Muscle of arm (tissue), 12 donors: Measurements from ENCODE around the gene ZNF273. TPM values are rescaled to one million over a fixed set of nuclear protein-coding genes. Genes with fewer than 3 reads are reported as not detected.
"Not testable (repeated sequence)": the region's sequence is repeated elsewhere in the genome, so short reads cannot be mapped to it uniquely, and the experiment has no call there.

ENCODE experiments used
- DNase-seq: peaks from one replicate; pipeline ENCODE4 v3.0.0-alpha.2; 2013
- polyA plus RNA-seq, 12 donors: library from polyadenylated mRNA; unstranded; fragments of 120-200 nt; gene quantifications; one replicate each; pipeline ENCODE4 v1.2.1, GENCODE V29; 2013; ENCODE audit not compliant: insufficient read length in 12 of 12

The ZNF273 gene
- polyA plus RNA-seq, 12 donors, result 4.1 to 9.6 (median 6.4) TPM; not detected in 1

DNA sequence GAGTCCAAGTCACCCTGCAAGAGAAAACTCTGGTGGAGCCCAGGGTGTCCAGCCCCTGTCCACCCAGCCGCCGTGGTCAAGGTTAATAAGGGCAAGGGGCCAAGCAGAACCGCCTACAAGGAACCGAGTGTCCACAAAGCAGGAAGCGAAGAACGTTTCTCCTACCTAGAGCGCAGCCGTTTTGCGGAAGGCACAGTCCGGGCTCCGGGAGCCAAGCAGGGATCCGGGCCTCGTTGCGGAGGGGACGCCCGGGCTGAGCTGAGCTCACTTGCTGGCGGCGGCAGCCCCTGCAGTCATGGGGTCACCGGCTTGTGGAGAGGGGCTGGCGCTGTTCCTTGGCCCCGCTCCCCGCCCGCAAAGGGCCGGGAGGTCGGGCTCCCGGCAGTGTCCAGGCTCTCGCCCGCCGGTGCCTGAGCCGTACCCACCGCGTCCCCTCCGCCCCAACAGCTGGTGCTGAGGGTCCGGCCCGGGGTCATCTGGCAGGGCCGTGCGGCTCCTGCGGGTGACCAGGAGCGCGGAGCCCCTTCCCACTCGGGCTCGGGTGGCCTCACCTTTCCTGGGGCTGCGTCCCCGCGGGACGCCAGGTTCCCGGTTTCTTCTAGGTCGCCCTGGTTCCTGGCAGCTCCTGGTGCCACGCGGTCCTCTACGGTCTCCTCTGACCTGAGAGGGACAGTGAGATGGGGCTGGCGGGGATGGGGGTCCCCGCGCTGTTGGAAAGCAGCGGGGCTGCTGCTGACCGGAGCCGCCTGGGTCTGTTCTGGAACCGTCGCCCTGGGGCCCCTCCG, 14.0 kb upstream of the ZNF273 start:
- DNase-seq, result peak; percentile 23

DNA sequence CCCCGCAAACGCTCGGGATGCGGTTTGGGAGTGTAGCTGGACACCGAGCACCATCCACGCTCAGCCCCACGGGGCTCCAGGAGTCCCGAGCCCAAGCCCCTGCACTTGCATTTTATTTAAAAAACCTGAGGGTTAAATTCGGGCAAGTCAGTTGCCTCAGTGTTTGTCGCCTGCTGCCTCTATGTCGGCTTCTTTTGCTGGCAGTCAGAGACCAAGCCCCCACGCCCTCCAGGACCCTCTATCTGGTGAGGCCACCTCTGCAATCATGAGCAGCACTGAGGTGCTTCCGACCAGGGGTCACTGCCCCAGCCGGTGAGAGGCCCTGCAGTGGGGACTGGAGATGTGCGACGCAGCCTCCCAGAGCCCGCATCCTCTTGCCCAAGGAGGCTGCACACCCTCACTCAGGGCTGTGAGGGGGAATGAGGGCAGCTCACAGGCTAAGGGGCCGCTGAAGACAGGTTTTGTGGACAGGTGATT, 13.3 kb upstream of the ZNF273 start:
- no peak for DNase-seq

DNA sequence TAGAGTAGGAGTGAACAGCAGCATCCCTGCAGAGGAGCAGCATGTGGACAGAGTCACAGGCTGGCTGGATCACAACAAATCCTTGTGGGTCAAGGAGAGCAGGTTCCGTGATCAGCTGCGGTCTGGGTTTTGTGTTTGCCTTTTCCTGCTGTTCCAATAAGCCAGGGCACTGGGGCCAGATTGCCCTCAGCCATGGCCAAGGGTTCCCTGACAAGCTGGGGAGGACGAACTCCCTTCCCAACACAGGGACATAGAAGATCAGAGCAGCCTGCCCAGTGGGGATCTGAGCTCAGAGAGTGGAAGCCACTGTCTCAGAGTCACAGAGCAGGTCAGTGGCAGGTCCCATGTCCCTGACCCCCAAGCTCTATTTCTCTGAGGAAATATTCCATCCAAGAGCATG, 12.8 kb upstream of the ZNF273 start:
- not testable (repeated sequence) for DNase-seq

DNA sequence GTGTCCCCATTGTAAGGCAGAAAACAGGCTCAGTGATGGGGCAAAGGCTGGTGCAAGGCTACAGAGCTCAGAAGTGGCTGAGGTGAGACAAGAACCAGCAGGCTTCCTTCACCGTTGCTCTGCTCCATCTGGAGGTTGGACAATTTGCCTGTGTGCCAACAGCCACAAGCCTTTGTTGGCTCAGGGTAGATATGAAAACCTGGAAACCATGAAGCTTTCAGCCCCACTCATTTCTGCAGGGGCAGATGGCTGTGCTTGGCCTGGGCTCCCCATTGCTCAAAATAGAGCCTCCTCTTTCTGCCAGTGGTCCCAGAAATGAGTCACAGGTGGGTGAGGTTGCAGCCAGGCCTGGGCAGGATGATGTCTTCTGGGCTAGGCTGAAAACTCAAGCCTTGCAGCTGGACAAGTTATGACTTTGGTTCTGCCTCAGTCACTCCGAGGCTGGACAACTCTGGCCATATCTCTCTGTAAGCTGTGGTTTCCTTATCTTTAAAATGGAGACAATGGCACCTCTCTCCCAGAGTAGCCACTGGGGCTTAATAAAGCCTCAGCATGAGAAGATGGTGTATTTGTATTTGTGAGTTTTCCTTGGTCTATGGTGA, 12.2 kb upstream of the ZNF273 start:
- DNase-seq, result no peak

DNA sequence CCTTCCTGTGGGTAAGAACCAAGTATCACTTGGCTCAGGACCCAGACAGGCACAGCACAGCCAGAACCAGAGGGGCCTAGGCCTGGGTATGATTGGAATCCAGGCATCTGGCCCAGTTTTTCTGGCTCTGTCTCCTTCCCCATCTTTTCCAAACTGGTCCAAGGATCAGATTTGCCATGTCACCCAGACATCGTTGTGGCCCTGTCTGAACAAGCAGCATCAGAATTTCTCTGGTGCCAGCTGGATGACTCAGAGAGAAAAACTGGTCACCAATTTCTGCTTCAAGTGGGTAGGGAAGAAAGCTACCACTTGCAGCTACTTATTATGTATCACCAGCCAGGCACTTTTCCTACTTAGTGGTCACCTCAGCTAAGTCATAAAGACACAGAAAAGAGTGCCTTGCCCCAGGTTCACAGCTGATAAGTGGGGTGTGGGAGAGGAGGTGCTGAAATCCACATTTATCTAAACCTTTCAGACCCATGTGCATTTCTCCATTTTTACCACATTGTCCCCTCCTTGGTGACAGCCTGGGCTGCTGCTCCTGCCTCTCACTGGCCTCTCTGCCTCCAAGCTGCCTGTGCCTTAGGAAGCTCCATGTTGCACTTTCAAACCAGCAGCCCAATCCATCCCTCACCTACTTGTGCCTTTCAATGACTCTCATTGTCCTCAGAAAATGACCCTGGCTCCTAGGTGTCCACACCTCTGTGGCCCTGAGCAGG, 11.6 kb upstream of the ZNF273 start:
- DNase-seq, result not testable (repeated sequence)

DNA sequence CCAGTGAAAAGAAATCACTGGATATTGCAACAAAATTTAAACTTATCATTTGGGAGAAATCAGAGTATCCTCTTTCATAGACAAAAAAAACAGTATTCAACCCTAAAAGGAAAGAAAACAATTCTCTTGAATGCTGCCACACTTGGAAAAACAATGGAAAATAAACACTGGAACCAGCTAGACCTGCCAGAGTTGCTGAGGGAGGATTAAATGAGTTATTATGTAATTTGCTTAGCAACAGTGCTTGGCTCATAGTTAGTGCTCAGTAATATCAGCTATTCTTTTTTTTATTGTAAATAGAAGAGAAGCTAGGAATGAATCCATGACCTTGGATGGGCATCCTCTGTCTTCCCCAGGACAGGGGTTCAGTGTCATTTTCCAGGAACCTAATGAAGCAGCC, 11.0 kb upstream of the ZNF273 start:
- no peak for DNase-seq

DNA sequence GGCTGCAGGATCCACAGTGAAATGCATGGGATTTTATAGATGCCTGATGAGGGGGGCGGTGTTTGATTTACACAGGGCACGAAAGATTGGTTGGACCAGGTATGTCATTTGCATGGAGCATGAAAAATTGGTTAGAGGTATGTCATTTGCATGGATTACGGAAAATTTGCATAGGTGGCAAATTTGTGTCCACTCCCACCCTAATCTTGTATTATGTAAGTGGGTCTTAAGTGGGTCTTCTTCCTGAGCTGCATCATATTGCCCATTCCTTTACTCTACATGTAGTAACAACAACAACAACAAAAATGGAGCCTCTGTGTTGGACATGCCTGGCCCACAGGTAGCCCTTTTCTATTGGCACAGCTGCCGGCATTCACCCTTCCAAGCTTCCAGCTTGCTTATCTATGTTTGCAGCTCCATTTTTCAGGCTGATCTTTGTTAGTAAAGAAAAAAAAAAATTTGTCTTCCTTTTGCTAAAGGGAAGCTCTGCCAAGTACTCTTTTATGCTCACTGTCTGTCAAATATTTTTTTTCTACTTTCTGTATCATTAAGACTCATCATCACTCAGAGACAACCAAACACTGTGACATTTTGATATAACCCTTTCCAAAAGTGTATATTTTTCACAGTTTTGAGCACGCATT, 10.3 kb upstream of the ZNF273 start:
- DNase-seq, result no peak

DNA sequence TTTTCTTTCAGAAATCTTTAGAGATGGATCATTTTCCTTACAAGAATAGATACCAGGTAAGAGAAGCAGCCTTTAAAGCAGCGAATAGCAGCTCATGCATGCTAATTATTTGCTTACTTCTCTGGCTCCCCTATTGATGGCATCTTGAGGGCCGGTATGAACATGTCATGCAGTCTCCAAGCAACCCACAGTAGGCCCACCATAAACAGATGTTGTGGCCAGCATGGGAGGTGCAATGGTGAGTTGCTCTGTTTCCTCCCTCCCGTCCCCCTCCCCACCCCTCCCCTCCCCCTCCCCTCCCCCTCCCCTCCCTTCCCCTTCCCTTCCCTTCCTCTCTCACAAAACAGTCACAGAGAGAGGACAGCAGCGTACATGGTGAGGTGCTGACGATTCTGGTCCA, 9.7 kb upstream of the ZNF273 start:
- no peak for DNase-seq

DNA sequence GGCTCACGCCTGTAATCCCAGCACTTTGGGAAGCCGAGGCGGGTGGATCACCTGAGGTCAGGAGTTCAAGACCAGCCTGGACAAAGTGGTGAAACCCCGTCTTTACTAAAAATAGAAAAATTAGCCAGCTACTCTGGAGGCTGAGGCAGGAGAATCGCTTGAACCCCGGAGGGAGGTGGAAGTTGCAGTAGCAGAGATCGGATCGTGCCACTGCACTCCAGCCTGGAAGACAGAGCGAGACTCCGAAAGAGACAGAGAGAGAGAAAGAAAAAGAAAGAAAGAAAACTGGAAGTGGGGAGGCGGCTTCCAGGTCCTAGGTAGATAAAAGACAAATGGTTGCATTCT, 640 bp upstream of the ZNF273 start:
- not testable (repeated sequence) for DNase-seq

DNA sequence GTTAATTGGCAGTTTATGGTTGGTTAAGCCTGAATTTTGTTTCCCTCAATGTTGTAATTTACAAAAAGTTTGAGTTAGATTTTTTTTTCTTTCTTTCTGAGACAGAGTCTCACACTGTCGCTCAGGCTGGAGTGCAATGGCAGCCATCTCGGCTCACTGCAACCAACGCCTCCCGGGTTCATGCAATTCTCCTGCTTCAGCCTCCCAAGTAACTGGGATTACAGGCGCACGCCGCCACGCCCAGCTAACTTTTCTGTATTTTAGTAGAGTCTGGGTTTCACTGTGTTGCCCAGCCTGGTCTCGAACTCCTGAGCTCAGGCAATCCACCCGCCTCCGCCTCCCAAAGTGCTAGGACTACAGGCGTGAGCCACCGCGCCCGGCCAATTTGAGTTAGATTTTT, 935 bp downstream of the ZNF273 start:
- no peak for DNase-seq

DNA sequence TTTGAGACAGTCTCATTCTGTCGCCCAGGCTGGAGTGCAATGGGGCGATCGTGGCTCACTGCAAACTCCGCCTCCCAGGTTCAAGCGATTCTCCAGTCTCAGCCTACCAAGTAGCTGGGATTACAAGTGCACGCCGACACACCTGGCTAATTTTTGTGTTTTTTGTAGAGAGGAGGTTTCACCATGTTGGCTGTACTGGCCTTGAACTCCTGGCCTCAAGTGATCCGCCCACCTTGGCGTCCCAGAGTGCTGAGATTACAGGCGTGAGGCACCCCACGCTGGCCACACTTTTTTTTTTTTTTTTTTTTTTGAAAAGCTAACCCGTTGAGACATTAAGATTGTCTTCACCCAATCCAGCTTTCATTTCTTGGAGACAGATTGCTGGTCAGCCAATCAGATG, 2.1 kb downstream of the ZNF273 start:
- DNase-seq, result no peak

DNA sequence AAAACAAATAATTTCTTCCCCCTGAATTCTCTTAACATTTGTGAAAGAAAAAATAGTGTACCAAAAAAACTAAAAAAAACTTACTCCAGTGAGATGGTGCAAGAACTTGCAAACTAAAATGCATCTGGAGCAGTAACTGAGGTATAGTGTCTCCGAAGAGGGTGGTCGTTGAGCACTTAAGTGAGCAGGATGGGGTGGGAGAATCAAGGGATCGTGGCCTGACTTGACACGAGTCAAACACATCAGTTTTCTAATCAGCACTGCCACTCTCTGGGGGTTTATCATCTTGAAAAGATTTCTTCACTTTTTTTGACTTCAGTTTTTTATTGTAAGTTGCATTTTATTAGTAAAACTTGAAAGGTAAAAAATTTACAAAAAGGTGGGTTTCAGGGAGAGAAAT, 2.5 kb downstream of the ZNF273 start:
- DNase-seq, result no peak

DNA sequence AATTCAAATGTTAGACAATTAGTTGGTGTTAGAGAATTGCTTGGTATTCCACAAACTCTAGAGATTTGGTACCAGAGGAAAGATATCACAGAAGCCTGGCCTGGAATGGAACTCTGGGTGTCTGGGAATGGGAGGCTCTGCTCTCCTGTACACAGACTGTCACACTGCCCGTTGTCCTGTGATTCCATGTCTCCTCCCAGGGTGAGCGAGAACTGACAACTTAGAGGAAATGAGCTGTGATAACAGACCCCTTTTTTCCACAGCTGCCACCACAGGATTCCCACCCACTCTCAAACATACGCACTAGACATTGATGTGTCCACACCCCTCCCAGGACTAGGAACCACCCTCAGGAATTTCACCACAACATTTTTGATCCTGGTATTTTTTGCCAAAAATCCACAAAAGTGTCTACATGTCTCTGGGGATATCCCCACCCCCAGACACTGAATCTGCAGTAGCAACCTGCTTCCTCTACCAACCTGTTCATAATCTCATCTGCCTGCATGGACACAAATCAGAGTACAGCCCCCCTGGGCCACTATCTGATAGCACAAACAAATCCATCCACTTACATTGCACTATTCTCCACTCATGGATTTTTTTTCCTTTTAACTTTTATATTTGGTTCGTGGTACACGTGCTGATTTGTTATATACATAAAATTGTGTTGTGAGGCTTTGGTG, 4.7 kb downstream of the ZNF273 start:
- no peak for DNase-seq

DNA sequence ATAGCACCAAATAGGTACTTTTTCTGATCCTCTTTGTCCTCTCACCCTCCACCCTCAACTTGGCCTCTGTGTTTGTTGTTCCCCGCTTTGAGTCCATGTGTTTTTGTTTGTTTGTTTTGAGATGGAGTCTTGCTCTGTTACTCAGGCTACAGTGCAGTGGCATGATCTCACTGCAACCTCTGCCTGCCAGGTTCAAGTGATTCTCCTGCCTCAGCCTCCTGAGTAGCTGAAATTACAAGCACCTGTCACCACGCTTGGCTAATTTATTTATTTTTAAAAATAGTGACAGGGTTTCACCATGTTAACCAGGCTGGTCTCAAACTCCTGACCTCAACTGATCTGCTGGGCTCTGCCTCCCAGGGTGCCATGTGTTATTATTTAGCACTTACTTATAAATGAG, 5.3 kb downstream of the ZNF273 start:
- DNase-seq, result no peak

DNA sequence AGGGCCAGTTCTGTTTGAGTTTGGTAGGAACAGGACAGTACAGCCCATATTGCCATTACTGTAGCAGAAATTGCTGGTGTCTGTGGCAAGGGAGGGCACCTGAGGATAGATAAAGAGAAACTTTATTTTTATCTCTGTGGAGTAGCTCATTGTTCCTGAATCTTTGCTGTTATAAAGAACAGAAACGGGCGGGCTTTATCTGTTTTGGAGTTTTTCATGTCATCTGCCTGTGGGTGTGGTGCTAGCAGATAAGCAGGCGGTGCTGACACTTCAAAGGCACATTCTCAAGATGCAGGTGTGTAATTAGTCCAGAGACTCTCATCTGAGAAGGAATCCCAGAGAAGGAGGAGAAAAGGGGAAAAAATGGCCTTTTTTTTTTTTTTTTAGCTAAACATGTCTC, 11.5 kb downstream of the ZNF273 start:
- DNase-seq, result no peak

DNA sequence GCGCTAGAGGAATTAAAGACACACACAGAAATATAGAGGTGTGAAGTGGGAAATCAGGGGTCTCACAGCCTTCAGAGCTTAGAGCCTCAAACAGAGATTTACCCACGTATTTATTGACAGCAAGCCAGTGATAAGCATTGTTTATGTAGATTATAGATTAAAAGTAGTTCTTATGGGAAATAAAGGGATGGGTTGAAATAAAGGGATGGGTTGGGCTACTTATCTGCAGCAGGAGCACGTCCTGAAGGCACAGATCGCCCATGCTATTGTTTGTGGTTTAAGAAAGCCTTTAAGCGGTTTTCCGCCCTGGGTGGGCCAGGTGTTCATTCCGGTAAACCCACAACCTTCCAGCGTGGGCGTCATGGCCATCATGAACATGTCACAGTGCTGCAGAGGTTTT, 12.2 kb downstream of the ZNF273 start:
- DNase-seq, result not testable (repeated sequence)

DNA sequence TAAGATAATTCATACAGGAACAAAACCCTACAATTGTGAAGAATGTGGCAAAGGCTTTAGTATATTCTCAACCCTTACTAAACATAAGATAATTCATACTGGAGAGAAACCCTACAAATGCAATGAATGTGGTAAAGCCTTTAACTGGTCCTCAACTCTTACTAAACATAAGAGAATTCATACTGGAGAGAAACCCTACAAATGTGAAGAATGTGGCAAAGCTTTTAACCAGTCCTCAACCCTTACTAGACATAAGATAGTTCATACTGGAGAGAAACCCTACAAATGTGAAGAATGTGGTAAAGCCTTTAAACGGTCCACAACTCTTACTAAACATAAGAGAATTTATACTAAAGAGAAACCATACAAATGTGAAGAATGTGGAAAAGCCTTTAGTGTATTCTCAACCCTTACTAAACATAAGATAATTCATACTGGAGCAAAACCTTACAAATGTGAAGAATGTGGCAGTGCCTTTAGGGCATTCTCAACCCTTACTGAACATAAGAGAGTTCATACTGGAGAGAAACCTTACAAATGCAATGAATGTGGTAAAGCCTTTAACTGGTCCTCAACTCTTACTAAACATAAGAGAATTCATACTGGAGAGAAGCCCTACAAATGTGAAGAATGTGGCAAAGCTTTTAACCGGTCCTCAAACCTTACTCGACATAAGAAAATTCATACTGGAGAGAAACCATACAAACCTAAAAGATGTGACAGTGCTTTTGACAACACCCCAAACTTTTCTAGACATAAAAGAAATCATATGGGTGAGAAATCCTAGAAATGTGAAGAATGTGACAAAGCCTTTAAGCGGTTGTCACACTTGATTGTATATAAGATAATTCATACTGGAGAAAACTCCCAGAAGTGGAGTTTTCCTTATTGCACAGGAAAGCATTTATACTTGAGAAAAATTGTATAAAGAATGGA, 25.4 kb downstream of the ZNF273 start:
- not testable (repeated sequence) for DNase-seq

DNA sequence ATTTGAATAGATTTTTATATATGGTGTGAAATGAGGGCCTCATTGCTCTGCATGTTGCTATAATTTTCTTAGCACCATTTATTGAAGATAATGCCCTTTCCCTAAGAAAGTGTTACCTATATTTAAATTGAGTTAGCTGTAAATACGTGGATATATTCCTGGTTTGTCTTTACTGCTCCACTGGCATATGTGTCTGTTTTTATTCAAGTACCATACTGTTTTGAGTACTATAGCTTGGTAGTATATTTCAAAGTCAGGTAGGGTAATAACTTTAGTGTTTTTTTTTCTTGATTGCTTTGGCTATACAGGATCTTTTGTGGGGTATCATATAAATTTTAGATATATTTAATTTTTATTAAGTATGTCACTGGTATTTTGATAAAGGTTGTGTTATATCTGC, 31.4 kb downstream of the ZNF273 start:
- DNase-seq, result no peak

DNA sequence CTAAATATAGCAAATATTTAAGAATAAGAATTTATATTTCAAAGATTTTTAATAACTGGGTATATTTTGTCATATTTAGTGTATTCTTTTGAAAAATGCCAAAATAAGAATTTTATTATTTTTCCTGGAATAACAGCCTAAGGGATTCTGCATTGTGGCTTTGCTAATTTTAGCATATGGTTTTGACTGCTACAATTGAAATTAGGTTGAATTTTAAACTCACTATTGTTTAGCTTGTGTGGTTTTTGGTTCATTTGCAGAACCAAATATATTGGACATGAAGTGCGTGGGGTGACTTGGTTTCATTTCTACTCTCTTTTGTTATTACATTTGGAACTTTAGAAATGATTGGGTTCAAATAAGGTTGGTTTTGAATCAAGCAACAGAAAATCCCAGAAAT, 35.5 kb downstream of the ZNF273 start:
- no peak for DNase-seq

DNA sequence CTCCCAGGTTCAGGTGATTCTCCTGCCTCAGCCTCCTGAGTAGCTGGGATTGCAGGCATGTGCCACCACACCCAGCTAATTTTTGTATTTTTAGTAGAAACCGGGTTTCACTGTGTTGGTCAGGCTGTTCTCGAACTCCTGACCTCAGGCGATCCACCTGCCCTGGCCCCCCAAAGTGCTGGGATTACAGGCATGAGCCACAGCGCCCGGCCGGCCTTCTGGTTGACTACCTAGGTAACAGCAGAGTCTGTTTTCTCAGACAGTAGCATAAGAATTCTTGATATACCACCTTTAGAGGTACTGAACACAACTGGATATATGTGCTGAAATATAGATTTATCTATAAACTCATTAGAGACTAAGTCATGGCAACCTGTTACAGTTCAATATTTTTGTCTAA, 36.9 kb downstream of the ZNF273 start:
- not testable (repeated sequence) for DNase-seq
